Esophagus muscularis mucosa (tissue), 2 donors: ENCODE measurements around the gene SLC6A3.
"Not testable (repeated sequence)": the region's sequence is repeated elsewhere in the genome, so short reads cannot be mapped to it uniquely, and the experiment has no call there.

Source experiments
- POLR2A ChIP-seq: fragments of 450-650 bp; IDR thresholded peaks from one replicate; pipeline ENCODE4 v1.6.1; 2017; ENCODE audit warnings: antibody characterized with exemption, moderate library complexity, mild to moderate bottlenecking, low read depth
- POLR2AphosphoS5 ChIP-seq, 2 donors: sonication (generic); formaldehyde crosslinking; IDR thresholded peaks; one replicate each; pipeline ENCODE4 v1.6.1; 2017; ENCODE audit warnings: antibody characterized with exemption in 2 of 2

GRCh38 chr5:1371972-1372342 lies 73.3 kb downstream of the SLC6A3 start:
- TF ChIP-seq POLR2AphosphoS5 (IDR thresholded peaks at IDR 0.05); POLR2A: not testable (repeated sequence)
